Measurements from ENCODE around the gene PRRC2A.

The PRRC2A gene

GRCh38 chr6:31620586-31621319 is at the start of gene PRRC2A:
Gene PRRC2A (plus strand): TSS chr6:31620715. CDS start chr6:31622790, 2,075 bp downstream.
- no peak for TF ChIP-seq CTCF (conservative IDR thresholded peaks at IDR 0.05; ENCODE audit: low read depth, low read length)
- peak within 1 kb of the TSS; percentile 80 for H3K4me3 ChIP-seq (ENCODE audit: low read length)
- DNase-seq (ENCODE audit: low read depth), result no peak

GRCh38 chr6:31572041-31572911 is 48.2 kb upstream of the PRRC2A start, which contains the start of gene LTA:
Gene LTA (plus strand): TSS chr6:31572289. CDS start chr6:31572743, 454 bp downstream.
- H3K4me3 ChIP-seq (ENCODE audit: low read length), result no peak within 1 kb of the TSS
- no peak for TF ChIP-seq CTCF (conservative IDR thresholded peaks at IDR 0.05; ENCODE audit: low read depth, low read length)
- DNase-seq (ENCODE audit: low read depth), result no peak

- no peak overlapping the region for H3K4me3 ChIP-seq (ENCODE audit: low read length)
- DNase-seq (ENCODE audit: low read depth), result no peak
Measured at GRCh38 chr6:31573239-31574105, 47.0 kb upstream of the PRRC2A start.

GRCh38 chr6:31574106-31575061 is 46.1 kb upstream of the PRRC2A start:
- H3K4me3 ChIP-seq (ENCODE audit: low read length), result no peak overlapping the region
- no peak for DNase-seq (ENCODE audit: low read depth)
- no peak for TF ChIP-seq CTCF (conservative IDR thresholded peaks at IDR 0.05; ENCODE audit: low read depth, low read length)

More at GRCh38 chr6:31573239-31574105, 47.0 kb upstream of the PRRC2A start:
- no peak for TF ChIP-seq CTCF (conservative IDR thresholded peaks at IDR 0.05; ENCODE audit: low read depth, low read length)

- no peak for TF ChIP-seq CTCF (conservative IDR thresholded peaks at IDR 0.05; ENCODE audit: low read depth, low read length)
- H3K4me3 ChIP-seq (ENCODE audit: low read length), result no peak within 1 kb of the TSS
Measured at GRCh38 chr6:31575335-31575901, 45.1 kb upstream of the PRRC2A start, which contains the start of gene TNF. Gene TNF (plus strand): TSS chr6:31575565. CDS start chr6:31575742, 177 bp downstream.

More at GRCh38 chr6:31575335-31575901, 45.1 kb upstream of the PRRC2A start, which contains the start of gene TNF:
- no peak for DNase-seq (ENCODE audit: low read depth)
